Tibial nerve (tissue), 3 donors: ENCODE data around the gene SLC37A1.

Experiments used
- POLR2A ChIP-seq, 2 donors: fragments of 450-650 bp; IDR thresholded peaks; one replicate each; pipeline ENCODE4 v1.6.1; 2017; ENCODE audit warnings: antibody characterized with exemption in 2 of 2, mild to moderate bottlenecking in 2 of 2, moderate library complexity in 2 of 2
- TF ChIP-seq, protein P1 (sequence below), 5 experiments: fragments of 200-600 bp in 3 of 5; fragments of 450-650 bp in 2 of 5; sonication (generic) in 3 of 5; IDR thresholded peaks; one replicate each; pipeline ENCODE4 v1.5.1; 2016 to 2019; ENCODE audit warnings: antibody characterized with exemption in 5 of 5, mild to moderate bottlenecking in 3 of 5, moderate library complexity in 2 of 5

DNA sequence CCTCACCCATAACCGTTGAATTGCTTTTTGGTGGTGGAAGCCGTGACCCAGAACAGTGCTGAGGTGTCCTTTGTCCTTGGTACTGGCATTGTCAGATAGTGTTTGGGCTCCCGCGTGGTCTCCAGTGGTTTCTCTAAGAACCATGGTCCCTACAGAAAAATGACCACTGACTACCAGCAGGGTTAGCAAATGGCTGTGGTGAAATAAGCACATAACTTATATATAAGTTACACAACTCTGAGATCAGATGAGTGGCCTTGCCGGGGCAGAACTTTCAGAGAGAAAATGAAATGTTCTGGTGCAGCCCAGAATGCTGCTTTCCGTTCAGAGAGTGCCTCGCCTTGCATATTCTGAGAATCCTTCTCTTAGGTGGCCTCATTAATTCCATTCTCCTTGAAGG lies 5.0 kb downstream of the SLC37A1 start:
- no peak for TF ChIP-seq POLR2A (IDR thresholded peaks at IDR 0.05)
- TF ChIP-seq, protein P1, sequence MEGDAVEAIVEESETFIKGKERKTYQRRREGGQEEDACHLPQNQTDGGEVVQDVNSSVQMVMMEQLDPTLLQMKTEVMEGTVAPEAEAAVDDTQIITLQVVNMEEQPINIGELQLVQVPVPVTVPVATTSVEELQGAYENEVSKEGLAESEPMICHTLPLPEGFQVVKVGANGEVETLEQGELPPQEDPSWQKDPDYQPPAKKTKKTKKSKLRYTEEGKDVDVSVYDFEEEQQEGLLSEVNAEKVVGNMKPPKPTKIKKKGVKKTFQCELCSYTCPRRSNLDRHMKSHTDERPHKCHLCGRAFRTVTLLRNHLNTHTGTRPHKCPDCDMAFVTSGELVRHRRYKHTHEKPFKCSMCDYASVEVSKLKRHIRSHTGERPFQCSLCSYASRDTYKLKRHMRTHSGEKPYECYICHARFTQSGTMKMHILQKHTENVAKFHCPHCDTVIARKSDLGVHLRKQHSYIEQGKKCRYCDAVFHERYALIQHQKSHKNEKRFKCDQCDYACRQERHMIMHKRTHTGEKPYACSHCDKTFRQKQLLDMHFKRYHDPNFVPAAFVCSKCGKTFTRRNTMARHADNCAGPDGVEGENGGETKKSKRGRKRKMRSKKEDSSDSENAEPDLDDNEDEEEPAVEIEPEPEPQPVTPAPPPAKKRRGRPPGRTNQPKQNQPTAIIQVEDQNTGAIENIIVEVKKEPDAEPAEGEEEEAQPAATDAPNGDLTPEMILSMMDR (IDR thresholded peaks at IDR 0.05) = no peak
